ENCODE data around the gene PDE4A. TPM values are rescaled to one million over a fixed set of nuclear protein-coding genes. Genes with fewer than 3 reads are reported as not detected.

PDE4A gene
- total and polyA plus RNA-seq, 4 donors, result 0.90 to 2.3 (median 1.3) TPM

GRCh38 chr19:10478476-10478875 is 58.1 kb downstream of the PDE4A start:
- H3K4me1 ChIP-seq (ENCODE audit: control insufficient read depth in 4 of 4, insufficient read depth in 4 of 4, low read length in 3 of 4), result peaks cover 0 to 5% (median under 1%) of the 10 kb centered on the region in 4 donors
- H3K9ac ChIP-seq (ENCODE audit: low read depth in 1 of 2, low read length in 2 of 2), result no peak overlapping the region
- peak overlapping the region in 1 of 3 donors; percentile 20 for H3K4me3 ChIP-seq (ENCODE audit: low read depth in 1 of 3, low read length in 3 of 3)
- DNase-seq (ENCODE audit: low spot score), result no peak
- WGBS, result 45% methylated on average over 5 of the region's 5 CpGs
- TF ChIP-seq REST (IDR thresholded peaks at IDR 0.05) (no peak), NR2F2 (IDR thresholded peaks at IDR 0.05) (no peak), FOXA2 (IDR thresholded peaks at IDR 0.05) (no peak), ZBTB33 (IDR thresholded peaks at IDR 0.05) (no peak), RXRA (IDR thresholded peaks at IDR 0.05) (no peak), TAF1 (conservative IDR thresholded peaks at IDR 0.05) (no peak), SP1 (IDR thresholded peaks at IDR 0.05) (no peak), JUND (IDR thresholded peaks at IDR 0.05) (no peak), CTCF (IDR thresholded peaks at IDR 0.05; ENCODE audit: low read depth, low read length, missing input control) (no peak), FOXA1 (IDR thresholded peaks at IDR 0.05) (no peak), ATF3 (IDR thresholded peaks at IDR 0.05) (no peak), YY1 (IDR thresholded peaks at IDR 0.05) (no peak), EGR1 (IDR thresholded peaks at IDR 0.05; ENCODE audit: low read depth in 2 of 2) (no peak)
- no peak overlapping the region for H3K27ac ChIP-seq (ENCODE audit: low read depth in 1 of 2, low read length in 2 of 2)
- H3K36me3 ChIP-seq (ENCODE audit: control insufficient read depth in 4 of 4, insufficient read depth in 3 of 4, low read depth in 1 of 4, low read length in 3 of 4), result peaks cover 0 to 1% (median 0%) of the 10 kb centered on the region in 4 donors
- H3K27me3 ChIP-seq (ENCODE audit: control insufficient read depth in 4 of 4, insufficient read depth in 4 of 4, low read length in 3 of 4), result no peaks in the 10 kb centered on the region
- no peaks in the 10 kb centered on the region for H3K9me3 ChIP-seq (ENCODE audit: control insufficient read depth in 4 of 4, low read length in 3 of 4)

GRCh38 chr19:10478903-10479384 is 58.6 kb downstream of the PDE4A start:
- Histone ChIP-seq H3K36me3 (ENCODE audit: control insufficient read depth in 4 of 4, insufficient read depth in 3 of 4, low read depth in 1 of 4, low read length in 3 of 4) (peaks cover 0 to 1% (median 0%) of the 10 kb centered on the region in 4 donors), H3K4me1 (ENCODE audit: control insufficient read depth in 4 of 4, insufficient read depth in 4 of 4, low read length in 3 of 4) (peaks cover 0 to 5% (median under 1%) of the 10 kb centered on the region in 4 donors), H3K27me3 (ENCODE audit: control insufficient read depth in 4 of 4, insufficient read depth in 4 of 4, low read length in 3 of 4) (no peaks in the 10 kb centered on the region), H3K4me3 (ENCODE audit: low read depth in 1 of 3, low read length in 3 of 3) (peak overlapping the region in 1 of 3 donors; percentile 20), H3K9ac (ENCODE audit: low read depth in 1 of 2, low read length in 2 of 2) (no peak overlapping the region), H3K27ac (ENCODE audit: low read depth in 1 of 2, low read length in 2 of 2) (no peak overlapping the region), H3K9me3 (ENCODE audit: control insufficient read depth in 4 of 4, low read length in 3 of 4) (no peaks in the 10 kb centered on the region)
- WGBS, result 5% methylated on average over 36 of the region's 36 CpGs
- DNase-seq (ENCODE audit: low spot score), result peak; percentile 78
- TF ChIP-seq CTCF (IDR thresholded peaks at IDR 0.05; ENCODE audit: low read depth, low read length, missing input control) (peak; percentile 17), RAD21 (IDR thresholded peaks at IDR 0.05) (peak; percentile 27 to 50), YY1 (IDR thresholded peaks at IDR 0.05) (no peak), SP1 (IDR thresholded peaks at IDR 0.05) (peak; percentile 14)
